Keratinocyte (primary cell): Measurements from ENCODE around the gene HEATR3.

Experiments
- CTCF ChIP-seq, 3 experiments: IDR thresholded peaks in 1 of 3; conservative IDR thresholded peaks in 1 of 3; optimal IDR thresholded peaks in 1 of 3; 2 replicates in 2 of 3; 3 replicates in 1 of 3; pipeline versions ENCODE3 to v1.5.1; 2011; ENCODE audit warnings: low read length in 3 of 3, mild to moderate bottlenecking in 3 of 3, moderate library complexity in 2 of 3, control low read depth in 1 of 3, inconsistent platforms in 1 of 3; ENCODE audit not compliant: insufficient read depth in 2 of 3; ENCODE audit errors: extremely low read depth in 1 of 3
- EZH2 ChIP-seq: IDR thresholded peaks from one replicate; pipeline ENCODE4 v1.6.1; 2012; ENCODE audit warnings: inconsistent platforms, mild to moderate bottlenecking, low read length, moderate library complexity

- TF ChIP-seq CTCF (optimal IDR thresholded peaks at IDR 0.05 in 1 of 3, IDR thresholded peaks at IDR 0.05 in 1 of 3, conservative IDR thresholded peaks at IDR 0.05 in 1 of 3; ENCODE audit: extremely low read depth in 1 of 3, insufficient read depth in 2 of 3, low read length in 3 of 3) (no peak), EZH2 (no peak)
Observed at GRCh38 chr16:50038756-50039529, 26.8 kb upstream of the HEATR3 start.
